Measurements from ENCODE around the gene FAM149B1.
"Not testable (repeated sequence)": the region's sequence is repeated elsewhere in the genome, so short reads cannot be mapped to it uniquely, and the experiment has no call there.

FAM149B1 gene

DNA sequence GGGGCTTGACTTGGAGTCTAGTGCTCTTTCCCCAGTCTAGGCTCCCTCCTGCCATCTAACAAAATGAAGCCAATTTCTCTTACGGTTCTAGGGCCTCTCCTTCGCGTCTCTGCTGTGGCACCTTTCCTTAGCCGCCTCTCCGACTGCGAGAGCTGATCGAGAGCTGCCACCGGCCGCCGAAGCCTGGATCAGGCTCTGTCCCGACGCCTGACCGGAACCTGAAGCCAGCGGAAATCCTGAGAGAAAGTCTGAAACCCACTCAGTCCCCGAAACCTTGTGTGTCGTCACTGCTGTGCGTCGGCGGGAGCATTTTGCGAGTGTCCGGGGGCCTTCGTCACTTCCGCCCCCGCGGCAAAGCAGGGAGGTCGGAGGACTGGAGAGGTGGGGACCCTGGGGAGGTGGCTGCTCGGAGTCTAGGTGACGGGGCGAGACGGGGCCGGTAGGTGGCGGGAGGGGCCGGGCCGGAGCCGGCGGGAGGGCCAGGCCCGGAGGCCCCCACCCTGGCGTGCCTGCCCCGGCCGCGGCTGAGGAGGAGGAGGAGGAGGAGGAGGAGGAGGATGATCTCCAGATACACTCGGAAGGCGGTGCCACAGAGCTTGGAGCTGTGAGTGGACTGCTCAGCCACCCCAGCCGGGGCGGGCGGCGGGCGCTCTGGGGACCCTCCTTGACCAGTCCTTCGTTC lies at the start of gene FAM149B1, which contains the start of gene ECD:
Gene FAM149B1, plus strand, starts transcription at position 337 of the 682 bp plus-strand sequence. Its CDS starts 221 bp downstream, at position 558.
Gene ECD, minus strand, starts transcription at position 226 of the 682 bp plus-strand sequence. CDS start 4,071 bp downstream, outside the sequence.
- peak; percentile 77 to 82 for DNase-seq

DNA sequence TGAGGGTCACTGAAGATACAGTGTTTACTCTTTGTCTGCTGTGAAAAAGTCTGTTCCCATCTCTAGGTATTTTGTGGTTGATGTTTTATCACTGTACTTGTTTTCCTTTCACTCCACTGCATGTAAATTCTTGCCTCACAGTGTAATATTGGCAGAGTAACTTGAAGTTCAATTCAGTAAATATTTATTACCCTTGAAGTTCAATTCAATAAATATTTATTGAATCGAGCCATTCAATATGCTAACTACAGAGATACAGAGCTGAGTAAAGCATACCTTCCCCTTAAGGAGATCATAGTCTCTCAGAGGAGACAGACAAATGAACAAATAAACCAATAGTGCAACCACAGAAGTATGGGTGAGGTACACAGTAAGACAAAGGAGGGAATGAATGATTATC lies 48.5 kb upstream of the FAM149B1 start:
- no peak for DNase-seq

- no peak for DNase-seq
These were observed 48.0 kb upstream of the FAM149B1 start for GRCh38 chr10:73119952-73120351.

DNA sequence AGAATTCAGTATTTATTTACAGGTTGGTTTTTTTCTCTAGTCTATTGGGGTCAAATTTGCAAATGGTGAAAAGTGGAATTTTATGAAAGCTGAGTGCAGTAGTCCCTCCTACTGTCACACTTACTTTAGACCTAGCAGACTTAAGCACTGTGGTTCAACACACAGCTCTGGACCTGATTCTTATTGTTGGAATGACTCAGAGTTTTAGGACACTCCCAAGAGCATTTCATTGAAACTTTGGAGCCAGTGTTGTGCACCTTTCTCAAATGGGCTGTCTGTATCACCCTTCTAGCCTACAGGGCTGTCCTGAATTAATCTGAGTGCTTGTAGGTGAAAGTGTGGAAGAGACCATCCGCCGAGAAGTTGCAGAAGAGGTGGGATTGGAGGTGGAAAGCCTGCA lies 41.6 kb upstream of the FAM149B1 start:
- no peak for DNase-seq

GRCh38 chr10:73131301-73131700 lies 36.6 kb upstream of the FAM149B1 start:
- DNase-seq = no peak

- DNase-seq = no peak
These were observed 35.8 kb upstream of the FAM149B1 start for GRCh38 chr10:73131913-73132686.

GRCh38 chr10:73134727-73135126 lies 33.2 kb upstream of the FAM149B1 start:
- DNase-seq = no peak

DNA sequence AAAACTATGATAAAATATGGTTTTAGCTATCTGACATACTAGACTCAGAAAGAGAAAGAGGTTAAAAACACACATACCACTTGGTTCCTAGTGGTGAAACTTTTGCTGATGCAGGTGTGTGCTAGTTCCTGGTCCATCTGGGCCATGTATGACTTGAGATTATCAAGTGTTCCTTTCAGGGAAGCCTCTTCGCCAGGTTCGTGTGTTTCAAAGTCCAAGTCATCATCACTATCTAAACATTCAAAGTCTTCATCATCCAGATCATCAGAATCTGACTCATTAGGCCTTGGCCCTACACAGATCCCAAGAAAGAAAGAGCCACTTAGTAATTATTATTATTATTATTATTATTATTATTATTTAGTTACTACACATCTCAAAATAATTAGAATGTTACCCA lies 31.3 kb upstream of the FAM149B1 start:
- DNase-seq = no peak

GRCh38 chr10:73139251-73139650 lies 28.7 kb upstream of the FAM149B1 start:
- DNase-seq = no peak

GRCh38 chr10:73141603-73142002 lies 26.3 kb upstream of the FAM149B1 start:
- DNase-seq = no peak

- not testable (repeated sequence) for DNase-seq
These were observed 17.1 kb upstream of the FAM149B1 start for GRCh38 chr10:73150633-73151413.

DNA sequence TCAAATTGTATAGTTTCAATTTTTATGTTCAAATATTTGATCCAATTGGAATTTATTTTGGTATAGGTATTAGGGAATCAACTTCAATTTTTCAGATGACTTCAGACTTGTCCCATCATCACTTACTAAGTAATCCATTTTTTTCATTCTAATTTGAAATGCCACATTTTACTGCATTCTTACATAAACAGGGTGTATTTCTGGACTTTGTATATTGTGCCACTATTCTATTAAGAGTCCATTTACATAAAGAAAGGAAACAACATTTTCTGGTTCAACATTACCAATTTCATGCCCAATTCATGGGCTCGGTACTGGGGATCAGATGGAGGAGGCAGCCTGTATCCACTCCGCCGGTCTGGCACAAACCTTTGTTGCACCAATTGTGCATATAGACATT lies 15.9 kb upstream of the FAM149B1 start:
- no peak for DNase-seq

DNA sequence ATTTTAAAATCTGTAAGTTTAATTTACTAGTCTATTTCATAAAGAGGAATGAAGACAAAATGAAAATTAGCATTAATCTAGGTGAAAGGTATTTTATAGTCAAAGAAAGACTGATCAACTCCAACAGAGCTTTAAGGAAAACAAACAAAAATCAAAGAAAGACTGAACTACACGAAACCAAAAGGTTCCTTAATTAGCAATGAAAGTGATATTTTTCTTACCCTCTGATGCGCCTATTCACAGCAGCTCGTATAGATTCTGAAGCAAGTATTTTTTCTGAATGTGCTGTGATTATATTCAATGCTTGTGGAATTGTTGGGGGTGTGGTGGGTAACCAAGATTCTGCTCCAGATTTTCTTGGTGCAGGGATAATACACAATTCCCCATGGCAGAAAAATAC lies 11.9 kb upstream of the FAM149B1 start:
- no peak for DNase-seq

- DNase-seq = no peak
These were observed 8.8 kb upstream of the FAM149B1 start for GRCh38 chr10:73159038-73159648.

DNA sequence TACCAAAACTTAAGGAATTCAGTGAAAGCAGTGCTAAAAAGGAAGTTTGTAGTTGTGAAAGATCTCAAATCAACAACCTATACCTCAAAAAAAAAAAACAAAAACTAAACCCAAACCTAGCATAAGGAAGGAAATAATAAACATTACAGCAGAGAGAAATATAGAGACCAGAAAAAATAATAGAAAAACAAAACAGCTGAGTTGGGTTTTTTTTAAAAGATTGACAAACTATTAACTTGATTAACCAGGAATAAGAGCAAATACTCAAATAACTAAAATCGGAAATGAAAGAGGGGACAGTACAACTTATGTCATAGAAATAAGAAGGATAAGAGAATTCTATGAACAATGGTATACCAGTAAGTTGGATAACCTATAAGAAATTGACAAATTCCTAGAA lies 6.8 kb upstream of the FAM149B1 start:
- DNase-seq = no peak

DNA sequence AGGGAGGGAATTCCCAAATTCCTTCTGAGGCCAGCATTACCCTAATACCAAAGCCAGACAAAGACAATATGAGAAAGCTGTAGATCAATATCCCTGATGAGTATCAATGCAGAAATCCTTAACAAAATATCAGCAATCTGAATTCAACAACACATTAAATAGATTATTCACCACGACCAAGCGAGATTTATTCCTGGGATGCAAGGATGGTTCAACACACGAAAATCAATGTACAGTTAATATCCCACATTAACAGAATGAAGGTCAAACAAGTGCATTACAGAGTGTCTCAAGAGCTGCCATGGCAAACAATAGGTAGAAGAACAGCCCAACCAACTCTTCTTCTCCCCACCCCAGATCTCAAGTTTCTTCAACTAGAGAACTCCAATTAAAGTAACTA lies 6.3 kb upstream of the FAM149B1 start:
- no peak for DNase-seq

DNA sequence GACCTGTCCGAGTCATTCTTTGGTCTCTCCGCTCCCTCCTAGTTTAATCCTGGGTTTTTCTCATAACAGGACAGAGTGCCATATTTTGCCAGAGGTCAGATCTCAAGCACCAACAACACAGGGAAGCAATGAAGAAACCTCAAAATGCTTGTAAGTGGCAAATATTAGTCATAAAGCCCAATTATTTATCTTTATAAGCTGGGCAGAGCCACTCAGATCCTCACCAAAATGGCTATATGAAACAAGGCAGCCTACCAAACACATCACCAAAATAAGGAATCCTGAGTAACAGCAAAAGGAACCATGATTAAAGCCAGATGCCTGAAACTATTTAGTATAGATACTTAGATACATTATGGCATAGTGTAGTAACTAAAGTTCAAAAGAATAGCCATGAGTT lies 4.8 kb upstream of the FAM149B1 start:
- DNase-seq = no peak

- DNase-seq = no peak
These were observed 947 bp upstream of the FAM149B1 start for GRCh38 chr10:73166972-73167371.

- DNase-seq = no peak
These were observed 499 bp upstream of the FAM149B1 start for GRCh38 chr10:73167458-73167782.

- DNase-seq = peak in 1 of 2 experiments; percentile 16
These were observed 515 bp downstream of the FAM149B1 start for GRCh38 chr10:73168465-73168803.

GRCh38 chr10:73169320-73169719 lies 1.4 kb downstream of the FAM149B1 start:
- no peak for DNase-seq

DNA sequence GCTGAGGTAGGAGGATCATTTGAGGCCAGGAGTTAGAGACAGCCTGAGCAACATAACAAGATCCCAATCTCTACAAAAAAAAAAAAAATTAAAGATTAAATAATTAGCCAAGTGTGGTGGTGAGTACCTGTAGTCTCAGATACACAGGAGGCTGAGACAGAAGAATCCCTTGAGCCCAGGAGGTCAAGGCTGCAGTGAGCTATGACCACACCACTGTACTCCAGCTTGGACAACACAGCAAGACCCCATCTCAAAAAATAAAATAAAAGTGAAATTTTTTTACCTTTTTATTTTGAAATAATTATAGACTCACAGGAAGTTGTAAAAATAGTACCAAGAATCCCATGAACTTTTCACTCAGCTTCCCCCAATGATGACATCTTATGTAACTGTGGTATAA lies 4.9 kb downstream of the FAM149B1 start:
- no peak for DNase-seq

Data from SHP77 (cell line).